GM19467 (cell line): ENCODE data around the gene CAMTA1.

Source experiments
- ATAC-seq: cut with Tn5 transposase; IDR thresholded peaks from one replicate; pipeline ENCODE4 v1.9.1; 2021; ENCODE audit warnings: mild to moderate bottlenecking, moderate library complexity; ENCODE audit not compliant: unreplicated experiment

The CAMTA1 gene

DNA sequence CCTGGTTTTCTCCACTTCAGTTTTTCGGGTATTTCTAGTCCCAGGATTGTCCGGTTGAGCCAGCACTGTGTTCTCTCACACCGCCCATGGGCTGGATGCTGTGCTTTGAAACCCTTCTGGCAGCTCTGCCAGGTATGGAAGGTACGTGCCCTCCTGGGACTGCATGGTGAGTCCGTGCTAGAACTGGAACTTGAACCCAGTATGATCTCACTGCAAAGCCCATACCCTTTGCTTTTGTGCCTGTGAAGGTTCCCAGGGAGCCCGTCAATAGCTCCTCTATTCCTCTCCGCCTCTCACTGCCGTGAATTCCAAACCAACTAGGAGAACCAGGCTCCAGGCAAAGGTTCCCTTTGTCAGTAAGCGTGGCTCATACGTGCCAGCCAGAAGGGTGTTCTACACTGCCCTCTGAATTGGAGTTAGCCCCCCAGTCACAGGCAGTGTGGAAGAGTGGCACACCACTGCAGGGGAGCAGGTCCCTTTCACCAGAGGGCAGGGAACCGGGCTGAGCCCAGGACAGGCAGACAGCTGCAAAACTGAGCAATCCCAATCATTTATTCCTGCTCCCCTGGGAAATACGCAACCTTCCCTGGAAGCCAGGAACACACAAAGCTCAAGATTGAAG is 310.2 kb downstream of the CAMTA1 start:
- ATAC-seq, result no peak

DNA sequence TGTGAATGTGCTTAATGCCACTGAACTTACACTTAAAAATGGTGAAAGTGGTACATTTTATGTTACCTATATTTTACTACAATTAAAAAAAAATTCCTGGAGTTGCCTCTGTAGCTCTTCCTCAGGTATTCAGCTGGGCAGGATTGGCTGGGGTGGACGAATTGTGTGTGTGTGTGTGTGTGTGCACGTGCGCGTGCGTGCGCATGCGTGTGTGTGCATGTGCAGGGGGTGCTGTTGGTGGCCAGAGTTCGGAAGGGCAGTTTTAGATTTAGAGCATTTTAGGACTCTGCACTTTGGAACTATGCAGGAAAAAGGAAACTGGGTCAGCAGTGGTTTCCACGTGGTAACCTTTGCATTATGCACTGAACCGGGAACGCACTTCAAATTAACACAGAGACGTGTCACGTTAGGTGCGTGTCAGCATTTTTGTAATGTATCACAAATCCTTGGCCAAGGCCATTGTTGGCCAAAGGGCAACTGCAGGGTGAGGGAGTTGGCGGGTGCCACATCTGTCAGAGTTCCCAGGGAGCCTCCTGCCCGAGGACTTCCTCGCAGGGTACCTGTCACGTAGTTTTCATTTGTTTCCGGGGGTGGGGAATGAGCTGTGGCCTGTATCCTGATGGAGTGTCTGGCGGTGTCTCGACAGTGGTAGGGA is 312.8 kb downstream of the CAMTA1 start:
- ATAC-seq, result no peak

DNA sequence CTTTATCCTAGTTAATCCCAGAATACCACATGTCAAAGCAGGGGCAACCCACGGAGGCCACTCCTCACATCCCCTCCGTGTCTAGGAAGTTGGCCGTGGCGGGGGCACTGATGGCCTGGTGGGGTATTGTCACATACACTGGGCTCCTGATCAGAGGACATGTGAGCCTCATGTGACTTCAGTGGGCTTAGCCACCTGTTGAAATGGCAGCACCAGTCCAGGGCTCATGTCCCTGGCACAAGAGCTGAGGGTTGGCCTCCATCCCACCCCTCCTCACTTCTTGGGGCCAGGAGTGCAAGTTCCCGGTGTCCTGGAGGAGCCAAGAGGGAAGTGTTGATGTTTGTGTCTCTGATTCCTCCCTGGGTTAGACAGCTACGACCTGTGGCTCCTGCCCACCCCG is 313.4 kb downstream of the CAMTA1 start:
- ATAC-seq, result no peak

DNA sequence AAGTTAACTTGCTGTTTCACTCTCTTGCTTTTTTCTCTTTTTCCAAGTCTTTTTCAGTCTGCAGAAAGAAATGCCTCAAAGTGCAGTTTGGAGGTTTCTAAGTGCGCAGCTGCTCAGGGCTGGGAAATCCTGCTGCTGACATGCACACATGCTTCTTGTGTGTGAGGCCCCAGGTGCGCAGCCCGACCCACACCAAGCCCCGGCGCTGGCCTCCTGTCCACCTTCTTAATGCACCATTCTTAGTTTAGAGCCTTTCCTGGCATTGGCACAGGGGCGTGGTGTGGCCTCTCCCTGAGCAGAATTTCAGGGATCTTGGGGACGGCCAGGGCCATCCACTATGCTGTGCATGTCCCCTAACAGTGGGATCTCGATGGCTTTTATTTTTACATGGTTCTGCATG is 315.2 kb downstream of the CAMTA1 start:
- no peak for ATAC-seq

DNA sequence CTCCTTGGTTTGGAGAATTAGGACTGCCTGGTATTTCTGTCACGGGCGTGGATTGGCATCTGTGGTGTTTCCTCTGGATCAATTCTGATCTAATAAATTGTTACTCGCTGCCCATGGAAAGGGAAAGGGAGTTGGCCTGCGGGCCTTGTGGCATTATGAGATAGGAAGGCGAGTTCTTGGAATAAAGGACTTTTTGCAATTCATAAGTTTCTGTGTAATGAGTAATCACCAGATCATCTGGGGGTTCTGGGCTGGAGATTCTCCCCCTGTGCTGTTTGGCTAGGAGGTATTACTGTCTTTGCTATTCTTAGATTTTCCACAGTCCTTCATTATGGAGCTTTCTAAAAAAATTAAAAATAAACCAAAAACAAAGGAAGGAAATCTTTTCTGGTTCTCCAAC is 315.9 kb downstream of the CAMTA1 start:
- ATAC-seq, result no peak

- no peak for ATAC-seq
Measured at GRCh38 chr1:7103361-7103782, 318.1 kb downstream of the CAMTA1 start.

- ATAC-seq, result no peak
Measured at GRCh38 chr1:7103874-7104273, 318.6 kb downstream of the CAMTA1 start.

- no peak for ATAC-seq
Measured at GRCh38 chr1:7104339-7104738, 319.1 kb downstream of the CAMTA1 start.

DNA sequence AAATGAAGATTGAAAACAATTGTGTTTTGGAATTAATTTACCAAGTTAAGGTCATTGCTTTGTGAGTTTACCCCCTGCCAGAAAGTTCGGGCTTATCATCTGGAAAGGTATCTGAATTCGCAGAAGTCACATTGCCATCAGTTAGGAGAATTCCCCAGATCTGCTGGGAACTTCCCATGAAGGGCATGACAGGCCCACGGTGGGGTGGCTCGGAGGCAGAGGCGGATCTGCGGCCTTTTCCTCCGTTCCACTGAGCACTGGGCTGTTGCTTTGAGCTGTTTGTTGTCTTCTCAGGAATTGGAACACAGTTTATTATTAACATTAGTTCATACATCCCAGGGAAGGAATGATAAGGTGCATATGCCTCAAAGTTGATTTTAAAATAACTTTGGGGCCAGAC is 320.0 kb downstream of the CAMTA1 start:
- ATAC-seq, result no peak

GRCh38 chr1:7106442-7107108 is 321.3 kb downstream of the CAMTA1 start:
- no peak for ATAC-seq

GRCh38 chr1:7107109-7107830 is 322.0 kb downstream of the CAMTA1 start:
- no peak for ATAC-seq

DNA sequence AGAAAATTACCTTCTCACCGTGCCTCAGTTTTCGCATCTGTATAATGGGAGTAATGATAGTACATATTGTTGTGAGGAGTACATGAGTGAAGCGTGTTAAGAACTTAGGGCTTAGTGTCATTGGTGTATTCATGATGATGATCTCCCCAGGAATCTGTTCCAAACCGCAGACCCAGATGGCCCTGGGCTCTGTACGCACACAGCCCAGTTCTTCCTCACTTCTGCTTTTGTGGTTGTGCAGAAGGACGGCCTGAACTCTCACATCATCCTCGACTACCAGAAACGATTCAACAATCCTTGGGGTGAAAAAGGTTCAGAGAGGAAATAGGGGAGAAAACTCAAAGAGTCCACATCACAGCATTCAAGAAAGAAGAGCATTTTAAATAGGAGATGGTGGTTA is 323.0 kb downstream of the CAMTA1 start:
- no peak for ATAC-seq

GRCh38 chr1:7109901-7110300 is 324.6 kb downstream of the CAMTA1 start:
- no peak for ATAC-seq

- no peak for ATAC-seq
Measured at GRCh38 chr1:7110321-7110720, 325.1 kb downstream of the CAMTA1 start.

- ATAC-seq, result no peak
Measured at GRCh38 chr1:7111853-7112252, 326.6 kb downstream of the CAMTA1 start.

DNA sequence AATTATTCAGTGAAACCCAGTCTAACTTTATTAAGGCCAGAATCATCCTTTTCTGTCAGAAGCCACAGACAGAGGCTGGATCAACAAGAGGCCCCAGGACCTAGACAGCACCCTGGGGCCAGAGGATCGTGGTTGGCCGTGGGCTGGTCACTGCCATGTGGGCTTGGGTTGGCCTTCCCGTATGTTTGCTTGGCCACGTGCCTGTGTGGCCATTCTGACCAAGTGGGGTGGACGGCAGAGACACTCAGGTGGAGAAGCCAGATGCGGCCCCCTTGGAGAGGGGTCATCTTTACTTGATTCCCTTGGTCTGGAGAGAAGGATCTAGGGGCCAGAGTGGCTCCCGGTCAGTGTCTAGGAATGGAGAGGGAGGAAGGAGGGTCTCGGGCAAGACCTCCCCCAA is 327.9 kb downstream of the CAMTA1 start:
- ATAC-seq, result no peak

DNA sequence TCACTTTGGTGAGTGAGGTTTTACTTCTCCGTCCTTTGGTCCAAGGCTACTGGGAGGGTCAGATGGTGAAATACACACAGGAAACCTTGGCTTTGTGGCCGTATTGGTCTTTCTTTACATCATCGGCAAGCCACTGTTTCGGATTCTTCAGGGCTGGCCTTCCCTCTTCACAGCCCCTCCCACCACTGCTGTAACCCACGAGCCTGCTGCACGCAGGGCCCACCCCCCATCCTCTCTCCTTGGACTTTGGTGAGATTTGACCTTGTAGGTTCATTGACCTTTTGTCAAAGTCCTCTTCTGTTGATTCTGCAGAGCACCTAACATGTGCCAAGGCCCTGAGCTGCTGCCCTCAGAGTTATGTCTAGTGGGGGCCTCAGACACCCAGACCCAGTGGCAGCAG is 328.6 kb downstream of the CAMTA1 start:
- ATAC-seq, result no peak

DNA sequence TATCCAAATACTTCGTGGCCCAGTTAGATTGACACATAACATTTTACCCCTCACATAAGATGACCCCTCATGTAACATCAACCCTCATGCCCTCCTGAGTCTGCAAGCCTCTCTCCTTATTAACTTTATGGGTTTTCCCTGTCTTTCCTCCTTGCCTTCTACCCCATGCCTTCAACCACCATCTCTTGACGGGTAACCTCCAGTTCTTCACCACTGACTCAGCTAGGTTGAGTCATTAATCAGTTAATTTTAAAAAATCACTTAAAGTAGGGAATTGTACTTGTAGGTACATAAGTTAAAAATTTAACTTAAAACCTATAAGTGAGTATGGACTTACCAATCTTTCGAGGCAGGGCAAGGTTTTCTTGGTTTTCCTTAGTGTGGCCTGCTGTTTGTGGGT is 330.7 kb downstream of the CAMTA1 start:
- no peak for ATAC-seq

- ATAC-seq, result no peak
Measured at GRCh38 chr1:7117399-7118281, 332.4 kb downstream of the CAMTA1 start.

DNA sequence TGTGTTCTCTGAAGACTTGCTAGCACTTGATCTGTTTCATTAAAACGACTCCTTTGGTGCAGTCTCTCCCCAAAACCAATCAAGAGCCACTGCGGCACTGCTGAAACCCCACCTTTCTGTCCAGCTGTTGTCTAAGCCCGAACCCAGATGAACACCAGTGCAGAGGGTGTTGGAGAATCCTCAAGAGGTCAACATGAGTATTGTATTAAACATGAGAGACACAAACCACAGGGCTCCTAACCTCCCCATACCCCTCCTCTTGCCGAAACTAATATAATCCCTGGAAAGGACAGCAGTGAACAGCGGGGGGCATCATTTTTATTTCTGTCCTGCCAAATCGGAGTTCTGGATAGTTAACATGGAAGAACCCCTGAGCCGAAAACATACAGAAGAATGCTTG is 333.9 kb downstream of the CAMTA1 start:
- ATAC-seq, result no peak
